NOMO-1 (cell line): Measurements from ENCODE around the gene CHPF2.
A peak's percentile ranks its signal among the peaks of the same experiment; 100 is the strongest.

ENCODE experiments used
- DNase-seq, 2 experiments: peaks; one replicate each; lab custom pipeline; 2025; ENCODE audit not compliant: unreplicated experiment in 2 of 2; lab: John Stamatoyannopoulos, UW

CHPF2 gene, protein sequence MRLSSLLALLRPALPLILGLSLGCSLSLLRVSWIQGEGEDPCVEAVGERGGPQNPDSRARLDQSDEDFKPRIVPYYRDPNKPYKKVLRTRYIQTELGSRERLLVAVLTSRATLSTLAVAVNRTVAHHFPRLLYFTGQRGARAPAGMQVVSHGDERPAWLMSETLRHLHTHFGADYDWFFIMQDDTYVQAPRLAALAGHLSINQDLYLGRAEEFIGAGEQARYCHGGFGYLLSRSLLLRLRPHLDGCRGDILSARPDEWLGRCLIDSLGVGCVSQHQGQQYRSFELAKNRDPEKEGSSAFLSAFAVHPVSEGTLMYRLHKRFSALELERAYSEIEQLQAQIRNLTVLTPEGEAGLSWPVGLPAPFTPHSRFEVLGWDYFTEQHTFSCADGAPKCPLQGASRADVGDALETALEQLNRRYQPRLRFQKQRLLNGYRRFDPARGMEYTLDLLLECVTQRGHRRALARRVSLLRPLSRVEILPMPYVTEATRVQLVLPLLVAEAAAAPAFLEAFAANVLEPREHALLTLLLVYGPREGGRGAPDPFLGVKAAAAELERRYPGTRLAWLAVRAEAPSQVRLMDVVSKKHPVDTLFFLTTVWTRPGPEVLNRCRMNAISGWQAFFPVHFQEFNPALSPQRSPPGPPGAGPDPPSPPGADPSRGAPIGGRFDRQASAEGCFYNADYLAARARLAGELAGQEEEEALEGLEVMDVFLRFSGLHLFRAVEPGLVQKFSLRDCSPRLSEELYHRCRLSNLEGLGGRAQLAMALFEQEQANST

DNA sequence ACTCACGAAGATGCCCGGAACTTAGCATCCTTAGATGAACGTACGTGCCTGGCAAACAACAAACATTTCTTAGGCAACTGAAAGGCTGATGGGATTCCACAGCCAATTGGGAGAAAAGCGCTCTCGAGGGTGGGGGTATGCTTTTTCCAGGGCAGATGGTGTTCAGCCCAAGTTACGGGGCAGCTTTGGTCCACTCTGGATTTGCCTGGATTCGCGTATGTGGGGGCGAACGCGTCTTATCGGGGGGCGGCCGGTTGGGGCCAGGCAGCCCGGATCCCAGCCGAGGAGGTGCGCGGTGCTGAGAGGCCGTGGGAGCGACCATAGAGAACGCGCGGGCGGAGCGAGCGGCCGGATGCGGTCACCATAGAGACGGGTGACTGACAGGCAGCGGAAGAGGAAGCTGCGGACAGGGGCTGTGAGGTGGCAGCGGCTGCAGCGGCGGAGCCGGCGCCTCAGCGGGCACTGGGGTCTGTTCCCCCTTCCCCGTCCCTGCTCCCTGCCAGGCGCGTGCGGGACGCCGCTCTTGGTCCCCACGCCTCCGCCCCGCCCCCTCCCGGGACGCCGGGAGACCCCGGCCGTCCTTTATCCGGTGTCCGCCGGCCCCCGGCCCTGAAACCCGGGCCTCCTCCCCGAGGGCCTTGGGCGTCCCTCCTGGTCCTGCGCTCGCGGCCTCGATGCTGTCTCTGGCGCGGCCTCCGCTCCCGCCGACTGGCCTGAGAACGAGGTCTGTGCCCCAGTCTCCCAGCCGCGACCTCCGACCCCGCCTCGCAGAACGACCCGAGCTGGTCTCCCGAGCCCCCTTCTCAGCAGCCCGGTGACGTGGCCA lies at the start of gene CHPF2:
TSS of gene CHPF2 (plus strand) at position 393 of the 826 bp plus-strand sequence. CDS start 1,529 bp downstream, outside the sequence.
- peak; percentile 54 to 66 for DNase-seq

DNA sequence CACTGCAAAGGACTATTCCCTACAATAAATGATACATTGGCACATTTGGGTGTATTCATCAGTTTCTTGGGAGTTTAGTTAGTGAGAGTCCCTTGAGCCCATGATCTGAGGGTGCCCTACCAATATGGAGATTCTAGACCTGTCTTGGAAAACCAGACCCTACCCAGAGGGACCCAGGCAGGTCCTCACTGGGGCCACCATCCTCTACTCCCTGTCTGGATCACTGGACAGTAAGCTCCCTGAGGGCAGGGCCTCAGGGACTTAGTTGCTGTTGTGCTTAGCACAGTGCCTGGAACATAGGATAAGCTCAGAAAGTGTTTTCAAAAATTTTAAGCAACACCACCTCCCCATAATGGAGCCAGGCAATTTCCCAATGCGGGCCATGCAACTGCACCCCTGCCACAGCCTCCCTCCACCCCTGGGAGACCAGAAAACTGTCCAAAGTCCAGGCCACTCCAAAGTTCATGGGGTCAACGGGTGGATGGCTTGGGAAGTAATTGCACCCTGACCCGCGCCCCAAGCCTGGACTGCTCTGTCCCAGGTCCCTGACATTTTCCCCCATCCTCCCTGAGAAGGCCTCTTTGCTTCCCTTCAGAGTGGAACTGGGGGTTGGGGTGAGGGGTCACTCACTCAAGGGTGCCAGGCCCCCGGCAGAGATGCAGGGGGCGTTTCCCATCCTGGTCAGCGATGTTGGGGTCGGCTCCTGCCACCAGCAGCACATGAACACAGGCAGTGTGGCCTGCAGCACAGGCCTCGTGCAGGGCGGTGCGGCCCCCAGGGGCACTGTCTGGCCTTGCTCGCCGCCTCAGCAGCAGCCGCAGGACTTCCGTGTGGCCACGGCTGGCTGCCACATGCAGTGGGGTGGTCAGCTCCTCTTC lies 46.3 kb upstream of the CHPF2 start:
- no peak for DNase-seq

DNA sequence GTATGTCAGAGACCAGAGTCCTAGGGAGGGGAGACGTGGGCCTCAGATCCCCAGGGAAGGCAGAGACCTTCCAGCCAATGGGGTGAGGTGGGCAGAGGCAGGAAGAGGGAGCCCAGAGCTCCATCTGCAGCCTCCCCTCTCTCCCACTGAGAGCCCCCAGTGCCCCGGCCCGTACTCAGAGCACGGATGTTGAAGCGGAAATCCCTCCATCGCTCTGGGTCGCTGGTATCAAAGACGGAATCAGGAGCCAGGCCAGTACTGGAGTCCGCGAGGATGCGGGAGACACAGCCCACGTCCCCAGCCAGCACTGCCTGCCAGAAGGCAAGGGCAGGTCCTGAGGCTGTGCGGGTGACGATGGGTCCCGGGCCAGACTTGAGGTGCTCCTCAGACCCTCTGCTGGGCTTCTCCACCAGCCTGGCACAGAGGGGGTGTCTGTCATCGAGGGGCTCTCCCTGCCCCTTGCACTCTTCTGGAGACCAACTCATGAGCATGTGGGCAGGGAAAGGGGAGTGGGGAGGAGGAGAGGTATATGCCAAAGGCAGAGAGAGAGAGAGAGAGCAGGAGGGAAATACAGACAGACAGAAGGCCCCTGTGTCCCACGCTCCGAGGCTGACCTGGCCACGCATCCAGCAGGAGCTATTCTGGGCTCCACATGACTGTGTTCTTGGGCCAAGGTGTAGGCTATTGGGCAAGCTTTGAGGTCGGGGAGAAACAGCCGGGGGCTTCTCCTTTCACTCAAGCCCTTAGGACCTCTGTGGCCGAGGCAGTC lies 45.5 kb upstream of the CHPF2 start, which contains the start of gene ASB10:
TSS of gene ASB10 (minus strand) at position 611 of the 769 bp plus-strand sequence. CDS start at position 491, 120 bp downstream.
- DNase-seq, result no peak

DNA sequence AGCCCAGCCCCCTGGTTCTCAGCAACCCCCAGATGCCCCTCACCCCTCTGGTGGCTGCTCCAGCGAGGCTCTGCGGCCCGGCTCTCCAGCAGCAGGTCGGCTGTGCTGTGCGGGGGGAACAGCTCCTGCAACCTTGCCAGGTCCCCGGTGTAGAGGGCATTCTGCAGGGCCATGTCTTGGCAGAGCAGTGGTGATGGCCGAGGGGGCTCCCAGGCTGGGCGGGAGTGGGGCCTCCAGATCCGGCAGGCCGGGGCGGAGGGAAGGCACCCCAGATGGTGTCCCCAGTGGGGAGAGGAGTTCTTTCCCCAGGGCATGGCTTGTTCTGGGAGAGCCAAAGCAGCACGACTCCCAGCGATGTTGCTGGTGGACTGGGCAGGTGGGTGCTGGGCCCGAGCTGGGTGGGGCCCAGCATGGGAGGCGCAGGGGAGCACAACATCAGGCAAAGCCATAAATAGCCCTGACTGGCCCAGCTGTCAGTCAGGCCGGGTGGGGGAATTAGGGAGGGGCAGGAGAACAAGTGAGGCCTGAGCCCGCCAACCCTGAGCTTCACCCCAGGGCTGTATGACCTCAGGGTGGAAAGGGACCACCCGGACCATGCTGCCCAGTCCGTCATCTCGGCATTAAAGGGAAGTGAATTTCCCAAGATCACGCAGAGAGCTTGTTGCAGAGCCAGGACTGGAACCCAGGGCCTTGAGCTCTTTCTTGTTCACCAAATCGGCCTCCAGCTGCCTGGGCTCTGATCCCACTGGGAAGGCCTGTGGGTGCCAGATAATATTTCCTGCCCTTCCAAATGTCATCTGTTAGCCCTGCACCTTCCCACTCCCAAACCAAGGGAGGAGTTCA lies 44.7 kb upstream of the CHPF2 start:
- no peak for DNase-seq

DNA sequence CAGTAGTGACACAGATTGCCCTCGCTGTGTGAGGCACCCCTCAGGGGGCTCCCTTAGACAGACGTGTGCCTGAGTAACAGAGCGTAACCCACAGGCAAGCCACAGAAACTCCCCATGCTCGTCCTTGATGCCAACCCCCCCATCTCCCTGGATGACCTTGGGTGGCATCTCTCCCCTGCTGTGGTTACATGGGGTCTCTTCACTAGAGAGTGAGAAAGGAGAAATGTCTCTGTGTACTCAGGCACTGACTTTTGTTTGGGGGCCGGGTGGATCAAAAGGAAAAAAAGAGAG lies 44.1 kb upstream of the CHPF2 start:
- DNase-seq, result no peak

DNA sequence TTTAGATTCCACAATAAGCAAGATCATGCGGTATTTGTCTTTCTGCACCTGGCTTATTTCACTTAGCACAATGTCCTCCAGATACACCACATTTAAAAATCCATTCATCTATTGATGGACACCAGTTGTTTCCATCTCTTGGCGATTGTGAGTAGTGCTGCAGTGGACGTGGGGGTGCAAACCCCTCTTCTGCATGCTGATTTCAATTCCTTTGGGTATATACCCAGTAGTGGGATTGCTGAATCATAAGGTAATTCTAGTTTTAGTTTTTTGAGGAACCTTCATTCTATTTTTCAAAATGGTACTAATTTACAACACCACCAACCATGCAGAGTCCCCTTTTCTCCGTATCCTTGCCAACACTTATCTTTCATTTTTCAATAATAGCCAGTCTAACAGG lies 43.2 kb upstream of the CHPF2 start:
- no peak for DNase-seq

DNA sequence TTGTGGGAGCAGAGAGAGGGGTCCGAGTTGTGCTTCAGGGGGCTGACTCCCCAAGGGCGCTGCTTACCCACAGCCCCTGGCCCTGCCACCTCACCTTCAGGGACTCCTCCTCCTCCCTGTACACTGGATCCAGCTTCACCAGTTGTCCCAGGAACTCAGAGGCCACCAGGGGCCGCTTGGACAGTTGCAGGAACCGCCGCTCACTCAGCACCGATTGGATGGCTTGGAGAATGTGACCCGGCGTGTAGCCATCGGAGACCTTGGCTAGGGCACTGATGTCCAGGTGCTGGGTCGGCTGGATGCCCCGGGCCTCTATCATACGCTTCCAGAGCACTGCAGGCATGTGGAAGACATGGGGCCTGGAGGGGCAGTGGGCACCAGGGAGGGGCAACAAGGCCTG lies 40.7 kb upstream of the CHPF2 start:
- no peak for DNase-seq

DNA sequence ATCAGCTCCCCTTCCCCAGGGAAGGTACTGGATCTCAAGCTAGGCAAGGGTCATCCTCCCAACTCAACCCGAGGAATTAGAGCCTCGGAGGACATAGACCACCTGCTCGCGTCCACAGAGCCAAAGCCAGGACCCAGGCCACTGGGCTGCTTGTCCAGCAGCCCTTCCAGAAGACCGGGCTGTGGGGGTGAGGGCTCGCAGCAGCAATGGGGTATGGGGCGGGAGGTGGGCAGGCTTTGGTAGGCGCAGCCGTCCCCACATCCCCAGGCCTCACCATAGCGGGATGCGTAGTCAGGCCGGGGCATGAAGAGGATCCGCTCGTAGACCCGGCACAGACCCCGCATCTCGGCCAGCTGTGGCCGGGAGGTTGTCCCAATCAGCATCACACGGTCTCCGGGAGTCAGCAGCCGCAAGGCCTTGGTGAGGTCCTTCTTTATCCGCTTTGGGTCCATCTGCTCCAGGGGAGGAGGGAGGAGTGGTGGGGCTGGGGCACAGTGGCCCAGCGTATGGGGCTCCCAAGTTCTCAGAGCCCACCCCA lies 40.2 kb upstream of the CHPF2 start:
- no peak for DNase-seq

DNA sequence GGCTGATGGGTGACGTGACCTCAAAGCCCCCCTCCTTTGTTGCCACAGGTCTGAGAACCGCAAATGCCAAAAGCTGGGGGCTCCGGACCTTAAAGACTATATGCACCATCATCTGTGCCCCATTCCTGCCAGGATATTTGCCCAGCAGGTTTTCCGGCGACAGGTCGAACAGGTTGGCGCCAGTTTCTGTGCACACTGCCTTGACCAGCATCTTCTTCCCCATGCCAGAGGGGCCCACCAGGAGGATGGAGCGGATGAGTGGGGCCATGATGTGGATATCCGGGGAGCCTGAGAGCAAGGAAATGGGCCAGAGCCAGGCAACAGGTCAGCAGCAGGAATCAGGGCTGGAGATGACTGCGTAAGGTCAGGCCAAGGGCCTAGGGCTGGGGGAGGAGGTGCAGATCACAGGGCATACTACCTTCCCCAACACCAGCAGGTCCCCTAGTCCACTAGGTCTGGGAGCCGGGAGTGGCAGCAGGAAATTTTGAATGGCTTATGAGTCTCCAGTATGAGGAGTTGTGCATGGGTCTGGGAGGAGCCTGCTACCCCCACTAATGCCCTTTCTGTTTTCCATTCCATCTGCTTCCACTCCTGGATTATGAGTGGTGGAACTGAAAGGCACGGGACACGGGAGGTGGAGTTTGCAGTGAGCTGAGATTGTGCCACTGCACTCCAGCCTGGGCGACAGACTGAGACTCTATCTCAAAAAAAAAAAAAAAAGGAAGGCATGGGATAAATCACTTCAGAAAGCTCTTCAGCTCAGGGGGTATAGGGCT lies 38.9 kb upstream of the CHPF2 start:
- DNase-seq, result no peak

DNA sequence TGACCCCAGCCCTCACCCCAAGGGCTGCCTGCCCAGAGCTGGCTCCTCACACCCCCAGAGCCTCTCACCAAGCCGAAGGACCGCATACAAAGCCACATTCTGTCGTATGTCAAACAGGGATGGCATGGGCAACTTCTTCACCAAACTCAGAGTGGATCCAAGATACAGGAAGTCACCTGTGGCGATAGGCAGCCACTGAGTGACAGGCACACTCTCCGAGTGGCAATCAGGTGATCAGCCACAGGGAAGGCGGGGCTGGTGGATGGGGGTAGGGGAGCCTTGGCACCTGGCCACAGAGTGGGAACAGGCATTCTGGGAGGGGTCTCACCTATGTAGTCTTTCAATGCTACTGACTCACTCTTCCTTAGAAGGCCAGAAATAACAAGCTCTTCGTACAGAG lies 38.1 kb upstream of the CHPF2 start:
- no peak for DNase-seq

DNA sequence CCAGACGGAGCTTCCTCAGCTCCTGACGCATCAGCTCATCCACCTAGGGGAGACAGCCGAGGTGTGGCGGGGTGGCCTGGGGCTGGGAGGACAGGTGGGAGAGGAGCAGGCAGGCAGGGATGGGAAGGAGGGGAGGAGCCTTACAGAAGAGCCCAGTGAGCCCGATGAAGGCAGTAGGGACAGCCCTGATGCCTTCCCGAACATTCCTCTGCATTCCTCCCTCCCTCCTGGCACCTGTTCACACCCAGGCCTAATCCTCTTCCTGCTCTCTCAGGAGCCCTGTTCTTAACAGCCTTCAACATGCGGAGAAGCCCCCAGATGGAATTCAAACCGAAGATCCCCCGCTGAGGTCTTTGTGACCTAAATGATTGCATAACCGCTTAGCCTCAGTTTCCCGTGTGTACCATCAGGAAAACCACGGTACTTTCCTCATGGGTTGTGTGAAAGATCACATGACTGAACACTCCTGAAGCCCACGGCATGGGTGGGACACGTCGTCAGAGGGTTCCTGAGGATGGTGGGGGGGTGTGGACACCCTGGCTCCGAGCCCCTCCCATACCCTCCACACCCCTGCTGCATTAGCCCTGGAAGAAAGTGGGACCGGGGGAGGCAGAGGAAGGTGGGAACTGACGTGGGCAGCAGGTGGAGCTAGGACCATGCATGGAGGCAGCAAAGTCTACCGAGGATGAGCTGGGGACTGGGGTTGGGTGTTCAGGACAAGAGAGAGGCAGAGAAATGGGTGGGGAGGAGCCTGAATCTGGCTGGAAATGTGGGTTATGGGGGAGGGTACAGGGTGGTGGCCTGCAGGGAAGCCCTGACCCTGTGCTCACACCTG lies 36.5 kb upstream of the CHPF2 start:
- DNase-seq, result no peak

DNA sequence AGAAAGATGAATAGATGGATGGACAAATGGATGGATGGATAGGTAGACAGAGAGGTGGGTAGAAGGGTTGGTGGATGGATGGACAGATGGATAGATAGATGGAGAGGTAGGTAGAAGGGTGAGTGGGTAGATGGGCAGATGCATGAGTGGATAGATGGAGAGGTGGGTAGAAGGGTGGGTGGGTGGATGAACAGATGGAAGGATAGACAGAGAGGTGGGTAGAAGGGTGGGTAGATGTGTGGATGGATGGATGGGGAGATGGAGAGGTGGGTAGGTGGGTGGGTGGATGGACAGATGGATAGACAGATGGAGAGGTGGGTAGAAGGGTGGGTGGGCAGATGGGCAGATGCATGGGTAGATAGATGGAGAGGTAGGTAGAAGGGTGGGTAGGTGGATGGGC lies 34.4 kb upstream of the CHPF2 start:
- DNase-seq, result no peak

DNA sequence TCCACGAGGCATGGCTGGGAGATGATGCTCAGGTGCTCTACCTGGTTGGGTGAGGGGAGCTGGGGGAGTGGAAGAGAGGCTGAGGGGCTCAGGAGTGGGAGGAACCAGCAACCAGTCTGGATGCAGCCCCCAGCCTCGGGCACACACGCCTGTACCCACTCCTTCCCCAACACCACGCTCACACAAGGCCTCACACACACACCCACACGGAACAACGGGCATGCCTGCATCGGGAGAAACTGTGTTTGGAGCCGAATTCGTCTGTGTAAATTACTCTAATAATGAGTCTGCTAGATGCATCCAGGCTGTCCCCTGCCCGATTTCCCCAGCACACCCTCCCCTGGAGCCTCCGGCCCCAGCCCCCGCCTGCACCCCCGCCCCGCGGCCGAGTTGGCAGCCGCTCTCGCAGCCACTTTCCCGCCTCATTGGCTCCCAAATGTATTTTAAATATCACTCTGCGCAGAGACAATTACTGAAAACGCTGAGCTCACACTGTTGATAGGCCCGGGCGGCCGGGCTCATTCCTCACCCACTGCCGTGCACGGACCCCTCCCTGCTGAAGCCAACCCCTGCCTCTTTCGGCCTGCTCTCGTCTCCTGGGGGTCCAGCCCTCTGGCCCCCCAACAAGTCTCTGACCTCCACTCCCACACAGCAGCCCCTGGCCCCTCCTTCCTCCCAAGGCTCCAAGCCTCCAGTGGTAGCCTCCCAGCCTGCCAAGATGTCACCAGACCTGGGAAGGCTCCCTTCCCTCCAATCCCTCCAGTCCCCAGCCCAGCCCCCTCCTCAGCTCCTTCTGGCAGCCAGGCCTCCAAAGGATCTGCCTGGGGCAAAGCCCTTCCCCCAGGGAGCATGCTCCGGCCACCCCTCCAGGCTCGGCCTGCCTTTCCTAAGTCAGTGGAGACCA lies 33.1 kb upstream of the CHPF2 start:
- DNase-seq, result no peak

DNA sequence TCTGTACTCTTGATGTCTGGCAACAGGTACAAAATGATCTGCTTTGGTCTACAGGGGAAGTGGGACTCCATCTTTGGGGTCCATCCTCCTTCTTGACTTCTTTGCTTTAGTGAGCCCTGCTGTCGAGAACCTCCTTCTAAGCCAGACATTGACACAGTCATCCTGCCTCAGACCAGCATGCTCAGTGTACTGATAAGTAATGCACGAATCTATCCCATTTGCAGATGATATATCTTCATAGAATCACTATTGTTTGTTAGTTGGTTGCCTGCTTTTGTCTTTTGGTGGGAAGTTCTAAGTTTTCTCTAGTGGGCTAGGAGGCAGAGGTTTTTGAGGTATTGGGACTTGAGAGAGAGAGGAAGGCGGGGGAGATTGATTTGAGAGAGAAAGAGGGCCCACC lies 30.9 kb upstream of the CHPF2 start:
- DNase-seq, result no peak

DNA sequence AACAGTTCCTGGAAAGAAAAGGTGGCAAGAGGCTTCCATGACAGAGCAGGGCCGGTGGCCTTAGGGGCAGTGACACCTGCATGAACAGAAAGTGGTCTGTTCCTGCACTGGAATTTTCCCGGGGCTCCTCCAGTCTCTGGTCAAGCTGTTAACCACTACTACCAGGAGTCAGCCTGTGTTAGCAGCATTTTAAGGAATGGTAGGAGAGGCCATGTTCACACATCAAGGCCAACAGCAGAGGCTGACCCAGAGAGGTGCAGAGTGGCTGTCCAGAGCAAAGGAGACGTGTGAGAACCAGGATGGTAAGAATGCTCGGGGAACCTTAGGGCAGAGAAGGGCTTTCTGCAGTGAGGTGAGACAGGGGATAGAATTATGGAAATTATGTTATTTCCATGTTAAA lies 30.5 kb upstream of the CHPF2 start:
- no peak for DNase-seq

DNA sequence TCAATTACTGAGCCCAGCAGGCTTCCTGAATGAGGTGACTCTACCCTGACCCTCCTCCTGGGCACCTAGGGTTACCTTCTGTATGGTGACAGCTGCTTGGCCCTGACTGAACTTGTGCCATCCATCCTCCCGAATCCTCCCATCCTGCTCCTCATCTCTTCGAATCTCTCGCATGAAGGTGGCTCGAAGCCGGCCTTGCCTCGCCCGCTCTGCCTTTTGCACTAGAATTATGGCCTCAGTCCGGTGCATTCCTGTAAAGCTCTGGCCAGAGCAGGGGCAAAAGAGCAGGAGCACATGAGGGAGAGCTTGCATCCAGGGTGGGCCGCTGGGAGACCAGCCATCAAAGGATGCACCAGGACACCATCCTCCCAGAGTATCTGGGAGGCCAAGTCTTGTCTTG lies 29.4 kb upstream of the CHPF2 start:
- DNase-seq, result no peak
